Mucosa of stomach (tissue), 1 donor: ENCODE results near the gene LEO1.

Experiments
- H3K27me3 ChIP-seq: one replicate; pipeline ENCODE4 v1.7.0; 2013; ENCODE audit warnings: mild to moderate bottlenecking, low read length; ENCODE audit not compliant: control insufficient read depth, insufficient read depth
- H3K36me3 ChIP-seq: one replicate; pipeline ENCODE4 v1.7.0; 2013; ENCODE audit warnings: low read length; ENCODE audit not compliant: control insufficient read depth, insufficient read depth
- H3K4me1 ChIP-seq: one replicate; pipeline ENCODE4 v1.7.0; 2013; ENCODE audit warnings: mild to moderate bottlenecking, low read length; ENCODE audit not compliant: control insufficient read depth, insufficient read depth
- H3K4me3 ChIP-seq: one replicate; pipeline ENCODE4 v1.7.0; 2013; ENCODE audit warnings: low read length
- H3K9ac ChIP-seq: one replicate; pipeline ENCODE4 v1.7.0; 2013; ENCODE audit warnings: mild to moderate bottlenecking, low read length, moderate library complexity
- H3K9me3 ChIP-seq: one replicate; pipeline ENCODE4 v1.7.0; 2013; ENCODE audit warnings: mild to moderate bottlenecking, low read length, moderate library complexity; ENCODE audit not compliant: control insufficient read depth
- donor health status: Pancreatic carcinoma.

LEO1 gene

GRCh38 chr15:51991141-51991540 lies 19.6 kb upstream of the LEO1 start:
- H3K36me3 ChIP-seq, result no peaks in the 10 kb centered on the region
- no peaks in the 10 kb centered on the region for H3K9me3 ChIP-seq
- no peak overlapping the region for H3K9ac ChIP-seq
- no peak overlapping the region for H3K4me3 ChIP-seq
- no peaks in the 10 kb centered on the region for H3K27me3 ChIP-seq
- H3K4me1 ChIP-seq, result peaks cover 12% of the 10 kb centered on the region

GRCh38 chr15:51982770-51983103 lies 11.2 kb upstream of the LEO1 start:
- no peaks in the 10 kb centered on the region for H3K9me3 ChIP-seq
- no peak overlapping the region for H3K4me3 ChIP-seq
- H3K9ac ChIP-seq, result no peak overlapping the region
- no peaks in the 10 kb centered on the region for H3K27me3 ChIP-seq
- H3K4me1 ChIP-seq, result peaks cover 15% of the 10 kb centered on the region
- no peaks in the 10 kb centered on the region for H3K36me3 ChIP-seq

GRCh38 chr15:51982013-51982769 lies 10.6 kb upstream of the LEO1 start:
- H3K27me3 ChIP-seq, result no peaks in the 10 kb centered on the region
- H3K9ac ChIP-seq, result peak overlapping the region; percentile 32
- H3K9me3 ChIP-seq, result no peaks in the 10 kb centered on the region
- H3K36me3 ChIP-seq, result no peaks in the 10 kb centered on the region
- H3K4me1 ChIP-seq, result peaks cover 15% of the 10 kb centered on the region
- H3K4me3 ChIP-seq, result no peak overlapping the region

GRCh38 chr15:51973775-51974174 lies 2.2 kb upstream of the LEO1 start:
- Histone ChIP-seq H3K9me3 (no peaks in the 10 kb centered on the region), H3K27me3 (no peaks in the 10 kb centered on the region), H3K36me3 (no peaks in the 10 kb centered on the region), H3K4me3 (no peak overlapping the region), H3K9ac (no peak overlapping the region), H3K4me1 (peaks cover 12% of the 10 kb centered on the region)

- no peaks in the 10 kb centered on the region for H3K36me3 ChIP-seq
- no peak overlapping the region for H3K4me3 ChIP-seq
- no peaks in the 10 kb centered on the region for H3K9me3 ChIP-seq
- peaks cover 12% of the 10 kb centered on the region for H3K4me1 ChIP-seq
- no peaks in the 10 kb centered on the region for H3K27me3 ChIP-seq
- no peak overlapping the region for H3K9ac ChIP-seq
Observed at GRCh38 chr15:51973220-51973619, 1.6 kb upstream of the LEO1 start.

GRCh38 chr15:51971032-51971374 lies 575 bp downstream of the LEO1 start:
- H3K27me3 ChIP-seq, result no peaks in the 10 kb centered on the region
- H3K9ac ChIP-seq, result peak overlapping the region; percentile 91

GRCh38 chr15:51970132-51970817 lies 1.3 kb downstream of the LEO1 start:
- no peaks in the 10 kb centered on the region for H3K36me3 ChIP-seq
- H3K27me3 ChIP-seq, result no peaks in the 10 kb centered on the region
- no peaks in the 10 kb centered on the region for H3K9me3 ChIP-seq
- peaks cover 12% of the 10 kb centered on the region for H3K4me1 ChIP-seq
- H3K9ac ChIP-seq, result no peak overlapping the region
- H3K4me3 ChIP-seq, result no peak overlapping the region

More at GRCh38 chr15:51971032-51971374, 575 bp downstream of the LEO1 start:
- H3K4me3 ChIP-seq, result peak overlapping the region; percentile 77
- peaks cover 12% of the 10 kb centered on the region for H3K4me1 ChIP-seq
- no peaks in the 10 kb centered on the region for H3K36me3 ChIP-seq
- no peaks in the 10 kb centered on the region for H3K9me3 ChIP-seq

- H3K27me3 ChIP-seq, result no peaks in the 10 kb centered on the region
- H3K9ac ChIP-seq, result no peak overlapping the region
- no peaks in the 10 kb centered on the region for H3K9me3 ChIP-seq
- no peak overlapping the region for H3K4me3 ChIP-seq
- peaks cover 12% of the 10 kb centered on the region for H3K4me1 ChIP-seq
- no peaks in the 10 kb centered on the region for H3K36me3 ChIP-seq
Observed at GRCh38 chr15:51969728-51970127, 1.9 kb downstream of the LEO1 start.

GRCh38 chr15:51967583-51967982 lies 4.0 kb downstream of the LEO1 start:
- H3K27me3 ChIP-seq, result no peaks in the 10 kb centered on the region
- H3K4me3 ChIP-seq, result no peak overlapping the region
- H3K4me1 ChIP-seq, result peaks cover 12% of the 10 kb centered on the region
- H3K9ac ChIP-seq, result no peak overlapping the region
- no peaks in the 10 kb centered on the region for H3K36me3 ChIP-seq
- no peaks in the 10 kb centered on the region for H3K9me3 ChIP-seq

GRCh38 chr15:51966192-51966591 lies 5.4 kb downstream of the LEO1 start:
- no peaks in the 10 kb centered on the region for H3K36me3 ChIP-seq
- no peaks in the 10 kb centered on the region for H3K9me3 ChIP-seq
- H3K4me1 ChIP-seq, result peaks cover 12% of the 10 kb centered on the region
- H3K4me3 ChIP-seq, result no peak overlapping the region
- H3K9ac ChIP-seq, result no peak overlapping the region
- no peaks in the 10 kb centered on the region for H3K27me3 ChIP-seq

- Histone ChIP-seq H3K9ac (no peak overlapping the region), H3K36me3 (no peaks in the 10 kb centered on the region), H3K9me3 (no peaks in the 10 kb centered on the region), H3K4me1 (peaks cover 8% of the 10 kb centered on the region), H3K27me3 (no peaks in the 10 kb centered on the region), H3K4me3 (no peak overlapping the region)
Observed at GRCh38 chr15:51965691-51966090, 5.9 kb downstream of the LEO1 start.

GRCh38 chr15:51955504-51955903 lies 16.1 kb downstream of the LEO1 start:
- H3K4me3 ChIP-seq, result no peak overlapping the region
- H3K4me1 ChIP-seq, result no peaks in the 10 kb centered on the region
- no peaks in the 10 kb centered on the region for H3K9me3 ChIP-seq
- no peak overlapping the region for H3K9ac ChIP-seq
- peaks cover 4% of the 10 kb centered on the region for H3K36me3 ChIP-seq
- no peaks in the 10 kb centered on the region for H3K27me3 ChIP-seq
